DMS53 treated with DMSO at 0.1 percent for 48 hours (cell line): ENCODE results near the gene IGSF9.
"Not testable (repeated sequence)": the region's sequence is repeated elsewhere in the genome, so short reads cannot be mapped to it uniquely, and the experiment has no call there.

ENCODE experiments used
- DNase-seq: peaks from one replicate; lab custom pipeline; 2025; ENCODE audit not compliant: unreplicated experiment; lab: John Stamatoyannopoulos, UW

The IGSF9 gene

DNA sequence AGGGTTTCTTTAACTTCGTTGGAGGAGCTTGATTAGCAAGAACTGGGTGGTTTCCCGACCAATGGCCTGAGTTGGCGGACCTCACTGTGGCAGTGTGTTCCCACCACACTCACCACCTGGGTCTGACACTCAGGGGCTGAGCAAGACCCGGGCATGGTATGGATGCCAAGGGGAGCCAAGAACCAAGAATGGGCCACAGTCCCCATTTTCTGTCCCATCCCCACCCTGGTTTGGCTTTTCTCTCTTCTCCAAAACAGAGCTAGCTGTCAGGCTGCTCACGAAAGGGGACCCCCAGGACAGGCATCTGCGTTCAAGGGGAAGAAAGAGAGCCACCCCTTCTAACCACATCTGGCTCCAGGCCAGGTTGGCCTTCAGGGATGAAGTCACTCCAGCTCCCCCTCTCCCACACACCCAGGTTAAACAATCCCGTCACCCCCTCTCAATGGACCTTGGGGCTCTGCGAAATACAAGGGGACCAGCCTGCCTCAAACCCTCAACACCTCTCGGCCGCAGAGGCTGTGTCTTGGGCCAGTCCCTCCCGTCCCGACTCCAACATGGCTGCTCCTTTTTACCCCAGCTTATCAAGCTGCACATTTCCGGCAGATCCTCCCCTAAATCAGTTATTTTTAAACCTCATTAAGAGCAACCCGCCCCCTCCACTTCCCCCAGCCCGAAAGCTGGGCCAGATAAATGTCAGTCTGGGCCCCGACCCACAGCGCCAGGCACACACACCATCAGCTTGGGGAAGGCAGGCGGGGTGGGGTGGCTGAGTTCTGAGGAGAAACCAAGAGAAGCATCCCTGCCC lies 23.5 kb downstream of the IGSF9 start:
- DNase-seq: no peak

DNA sequence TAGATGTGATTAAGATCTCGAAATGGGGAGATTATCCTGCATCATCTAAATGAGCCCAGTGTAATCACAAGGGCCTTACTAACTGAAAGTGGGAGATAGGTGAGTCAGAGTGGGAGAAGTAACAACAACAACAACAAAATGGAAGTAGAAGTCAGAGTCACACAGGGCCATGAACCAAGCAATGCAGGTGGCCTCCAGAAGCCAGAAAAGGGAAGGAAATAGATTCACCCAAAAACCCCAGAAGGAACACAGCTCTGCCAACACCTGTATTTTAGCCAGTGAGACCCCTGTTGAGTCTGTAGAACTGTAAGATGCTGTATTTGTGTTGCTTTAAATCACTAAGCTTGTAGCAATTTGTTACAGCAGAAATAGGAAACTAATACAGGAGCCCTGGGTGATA lies 24.2 kb downstream of the IGSF9 start:
- DNase-seq: no peak

GRCh38 chr1:159920651-159921050 lies 24.8 kb downstream of the IGSF9 start:
- DNase-seq: no peak

GRCh38 chr1:159920202-159920601 lies 25.2 kb downstream of the IGSF9 start:
- no peak for DNase-seq

DNA sequence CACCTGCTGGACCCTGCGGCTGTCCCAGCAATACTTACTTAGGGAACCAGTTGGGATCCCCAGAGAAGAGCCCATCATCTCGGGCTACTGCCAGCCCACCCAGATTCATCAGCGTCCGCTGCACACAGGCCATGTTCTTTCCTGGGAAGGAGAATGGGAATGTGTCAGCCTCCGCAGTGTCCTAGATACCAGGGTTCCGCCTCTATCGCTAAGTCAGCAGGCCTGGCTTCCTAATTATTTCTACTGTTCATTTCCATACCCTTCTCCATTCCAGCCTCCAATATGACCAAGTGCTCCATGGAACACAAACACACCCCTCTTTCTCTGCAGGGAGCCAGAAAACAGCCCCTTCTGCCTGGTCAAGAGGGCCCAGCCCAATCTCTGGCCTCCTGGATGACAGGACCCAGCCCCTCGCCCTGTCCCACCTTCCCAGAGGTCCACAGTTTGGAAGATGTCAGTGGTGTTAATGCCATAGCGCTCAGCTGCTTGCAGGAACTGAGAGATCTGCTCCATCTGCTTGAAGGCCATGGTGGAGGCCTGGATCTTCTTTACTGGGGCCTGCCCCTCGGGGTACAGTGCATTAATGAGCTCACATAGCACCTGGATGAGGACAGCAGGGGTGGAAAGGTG lies 26.1 kb downstream of the IGSF9 start:
- no peak for DNase-seq

GRCh38 chr1:159918352-159919200 lies 26.8 kb downstream of the IGSF9 start:
- no peak for DNase-seq

DNA sequence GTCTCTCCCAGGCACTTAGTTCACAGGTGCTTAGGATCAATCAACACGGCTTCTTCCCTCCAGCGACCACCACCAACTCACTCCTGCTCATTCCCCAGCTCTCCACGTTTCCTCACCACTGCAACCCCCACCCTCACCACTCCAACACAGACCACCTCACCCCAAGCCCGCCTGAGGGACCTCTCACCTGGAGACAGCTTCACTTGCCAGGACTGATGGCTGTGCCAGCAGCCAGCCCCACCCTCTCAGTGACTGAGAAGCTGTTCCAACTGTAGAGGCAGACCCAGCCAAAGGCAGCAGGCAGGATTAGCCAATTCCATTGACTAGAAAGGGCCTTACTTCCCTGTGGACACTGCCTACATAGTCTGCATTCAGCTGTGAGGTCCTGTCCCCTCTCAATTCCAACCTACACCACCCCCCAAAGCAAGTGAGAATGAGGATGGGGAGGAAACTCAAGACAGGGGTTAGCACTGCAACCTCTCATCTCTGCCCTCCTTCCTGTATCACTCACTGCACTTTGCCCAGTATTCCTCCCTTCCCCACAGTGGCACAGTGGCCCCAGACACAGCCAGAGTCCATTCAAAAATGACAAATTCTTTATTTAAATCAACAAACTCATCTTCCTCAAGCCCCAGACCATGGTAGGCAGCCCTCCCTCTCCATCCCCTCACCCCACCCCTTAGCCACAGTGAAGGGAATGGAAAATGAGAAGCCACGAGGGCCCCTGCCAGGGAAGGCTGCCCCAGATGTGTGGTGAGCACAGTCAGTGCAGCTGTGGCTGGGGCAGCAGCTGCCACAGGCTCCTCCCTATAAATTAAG lies 27.7 kb downstream of the IGSF9 start:
- no peak for DNase-seq

DNA sequence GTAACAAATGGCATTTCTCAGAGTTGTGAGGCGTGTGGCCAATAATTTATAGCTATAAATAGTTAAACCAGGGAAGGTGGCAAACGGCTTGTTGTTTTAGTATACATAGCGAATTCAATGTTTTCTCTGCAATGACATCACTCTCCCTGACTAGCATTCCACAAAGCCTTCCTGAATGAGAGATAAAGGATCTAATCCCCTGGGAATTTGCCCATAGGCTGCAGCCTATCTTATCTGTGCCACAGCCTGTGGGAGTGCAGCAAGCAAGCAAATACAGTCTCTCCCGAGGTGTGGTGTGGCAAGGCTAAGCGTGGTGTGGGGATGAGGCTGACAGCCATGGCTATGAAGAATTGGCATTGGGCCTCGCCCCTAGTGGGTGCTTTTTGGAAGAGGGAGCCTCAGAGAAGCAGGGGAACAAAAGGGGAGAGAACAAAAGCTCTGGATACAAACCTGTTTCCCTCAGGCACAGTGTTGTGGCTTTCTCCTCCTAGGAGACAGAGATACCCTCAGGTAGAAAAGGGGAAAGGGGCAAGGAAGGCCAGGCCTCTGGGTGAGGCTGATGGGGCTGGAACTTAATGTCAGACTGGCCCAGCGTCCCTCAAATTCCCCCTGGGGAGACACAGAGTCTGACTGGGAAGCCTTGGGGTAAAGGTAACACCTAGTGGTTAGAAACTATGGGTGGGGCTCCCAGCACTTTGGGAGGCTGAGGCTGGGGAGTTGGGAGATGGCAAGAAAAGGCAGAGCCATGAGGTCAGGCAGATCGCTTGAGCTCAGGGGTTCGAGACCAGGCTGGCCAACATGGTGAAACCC lies 29.0 kb downstream of the IGSF9 start:
- DNase-seq: peak; percentile 40

- DNase-seq: no peak
Observed at GRCh38 chr1:159915571-159916241, 29.7 kb downstream of the IGSF9 start.

DNA sequence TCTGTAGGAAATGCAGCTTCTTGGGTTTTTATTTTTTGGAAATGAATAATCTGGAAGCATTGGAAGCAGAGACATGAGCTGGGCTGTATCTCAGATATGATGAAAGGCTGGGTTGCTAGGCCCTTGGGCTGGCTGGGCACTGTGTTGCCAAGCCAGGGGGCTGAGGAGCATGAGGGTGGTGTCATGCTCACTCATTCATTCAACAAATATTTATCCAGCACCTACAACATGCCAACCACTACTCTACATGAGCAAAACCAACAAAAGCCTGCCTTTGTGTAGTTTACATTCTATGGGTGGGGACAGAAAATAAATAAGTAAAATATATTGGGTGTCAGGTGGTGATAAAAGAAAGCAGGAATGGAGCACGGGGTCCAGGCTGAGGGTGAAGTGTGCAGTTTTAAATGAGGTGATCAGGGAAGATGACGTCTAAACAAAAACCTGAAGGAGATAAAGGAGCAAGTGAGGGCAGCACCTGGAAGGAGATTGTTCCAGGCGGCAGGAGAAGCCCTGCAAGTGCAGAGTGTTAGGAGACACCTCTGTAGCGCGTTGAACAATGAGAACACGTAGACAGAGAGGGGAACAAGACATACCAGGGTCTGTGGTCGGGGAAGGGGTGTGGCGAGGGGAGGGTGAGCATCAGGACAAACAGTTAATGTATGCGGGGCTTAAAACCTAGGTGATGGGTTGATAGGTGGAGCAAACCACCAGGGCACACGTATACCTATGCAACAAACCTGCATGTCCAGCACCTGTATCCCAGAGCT lies 31.0 kb downstream of the IGSF9 start:
- peak; percentile 62 for DNase-seq

DNA sequence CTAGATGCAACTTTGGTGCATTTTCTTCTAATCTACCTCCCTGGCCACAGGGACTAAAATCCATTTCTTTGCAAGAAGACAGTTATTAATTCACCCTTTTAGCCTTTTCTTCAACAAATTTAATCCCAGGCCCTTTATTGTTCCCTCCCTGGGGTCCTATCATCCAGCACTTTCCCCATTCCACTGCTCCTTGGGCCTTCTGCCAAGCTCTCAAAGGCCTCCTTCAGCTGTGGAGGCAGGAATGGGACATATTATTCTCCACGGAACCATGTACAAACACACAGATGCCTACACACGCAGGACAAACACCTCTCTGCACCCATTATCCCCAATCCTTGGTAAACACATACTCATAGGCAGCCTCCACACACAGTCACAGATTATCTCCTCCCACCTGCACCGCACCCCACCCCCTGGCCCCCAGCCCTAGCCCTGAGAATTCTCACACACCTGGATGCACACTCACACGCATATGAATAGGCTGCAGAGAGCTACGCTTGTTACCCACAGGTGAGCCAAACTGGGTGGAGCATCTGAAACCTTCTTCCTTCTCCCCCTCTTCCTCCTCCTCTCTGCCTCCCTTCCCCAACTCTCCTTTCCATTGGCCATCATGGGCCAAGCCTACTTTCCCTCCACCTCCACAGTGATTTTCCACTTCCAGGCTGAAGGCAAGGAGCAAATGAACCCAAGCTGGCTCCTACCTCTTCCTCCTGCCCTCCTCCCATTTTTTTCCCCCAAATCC lies 31.8 kb downstream of the IGSF9 start:
- DNase-seq: peak; percentile 50

- no peak for DNase-seq
Observed at GRCh38 chr1:159911326-159912070, 33.9 kb downstream of the IGSF9 start.

GRCh38 chr1:159908031-159908940 lies 37.1 kb downstream of the IGSF9 start:
- no peak for DNase-seq

- no peak for DNase-seq
Observed at GRCh38 chr1:159906960-159907359, 38.5 kb downstream of the IGSF9 start.

DNA sequence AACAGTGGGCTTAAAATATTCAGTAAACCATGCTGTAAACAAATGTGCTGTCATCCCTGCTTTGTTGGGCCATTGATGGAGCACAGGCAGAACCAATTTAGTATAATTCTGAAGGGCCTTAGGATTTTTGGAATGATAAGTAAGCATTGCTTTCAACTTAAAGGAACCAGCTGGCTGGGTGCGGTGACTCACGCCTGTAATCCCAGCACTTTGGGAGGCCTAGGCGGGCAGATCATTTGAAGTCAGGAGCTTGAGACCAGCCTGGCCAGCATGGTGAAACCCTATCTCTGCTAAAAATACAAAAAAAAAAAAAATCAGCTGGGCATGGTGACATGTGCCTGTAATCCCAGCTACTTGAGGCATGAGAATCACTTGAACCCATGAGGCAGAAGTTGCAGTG lies 41.4 kb downstream of the IGSF9 start:
- DNase-seq: not testable (repeated sequence)

DNA sequence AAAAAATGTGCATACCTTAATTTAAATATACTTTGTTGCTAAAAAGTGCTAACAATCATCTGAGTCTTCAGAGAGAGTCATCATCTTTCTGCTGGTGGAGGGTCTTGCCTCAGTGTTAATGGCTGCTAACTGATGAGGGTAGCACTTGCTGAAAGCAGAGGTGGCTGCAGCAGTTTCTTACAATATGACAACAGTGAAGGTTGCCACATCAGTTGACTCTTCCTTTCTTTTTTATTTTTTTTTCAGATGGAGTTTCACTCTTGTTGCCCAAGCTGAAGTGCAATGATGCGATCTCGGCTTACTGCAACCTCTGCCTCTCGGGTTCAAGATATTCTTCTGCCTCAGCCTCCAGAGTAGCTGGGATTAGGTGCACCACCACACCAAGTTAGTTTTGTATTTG lies 42.9 kb downstream of the IGSF9 start:
- DNase-seq: no peak
